A549 (cell line): ENCODE data around the gene EXOC3. TPM values are rescaled to one million over a fixed set of nuclear protein-coding genes. Genes with fewer than 3 reads are reported as not detected.

Source experiments
- ATAC-seq, 2 experiments: fragments of 200-7000 bp in 1 of 2; fragments of >200 bp in 1 of 2; cut with Nextera tagmentation in 1 of 2; cut with Tn5 transposase in 1 of 2; 3 replicates each; pipeline versions ENCODE4 v1.8.0 to v1.9.1; 2018 to 2020; ENCODE audit warnings: mild to moderate bottlenecking in 1 of 2, moderate library complexity in 1 of 2
- CTCF ChIA-PET: fragments of 300-600 bp; sonication (Branson Sonifier 250); formaldehyde crosslinking; extraction: SDS; loops from one replicate; lab custom pipeline; 2021; ENCODE audit warnings: antibody characterized with exemption, inconsistent platforms; lab: Yijun Ruan, JAX
- POLR2A ChIA-PET: fragments of 350-600 bp; formaldehyde crosslinking; extraction: SDS; loops from one replicate; lab custom pipeline; 2021; ENCODE audit warnings: antibody characterized with exemption, inconsistent platforms; lab: Yijun Ruan, JAX
- DNase-seq, 2 experiments: peaks; one replicate each; pipeline versions ENCODE4 v3.0.0 to v3.0.0-alpha.2; 2011 to 2016; ENCODE audit warnings: low read depth in 1 of 2, low spot score in 1 of 2
- FAIRE-seq: peaks from 2 replicates; lab custom pipeline; 2011; peaks lifted over from hg19 to GRCh38; lab: Jason Lieb, UNC
- H3K27ac ChIP-seq, 2 experiments: fragments of >200 bp; sonication (Bioruptor Twin); formaldehyde crosslinking; 3 replicates each; pipeline ENCODE4 v1.5.1; 2016 to 2017
- H3K4me1 ChIP-seq: fragments of >200 bp; sonication (Bioruptor Twin); formaldehyde crosslinking; 3 replicates; pipeline ENCODE4 v1.6.1; 2016
- H3K4me2 ChIP-seq: fragments of >200 bp; sonication (Bioruptor Twin); formaldehyde crosslinking; 3 replicates; pipeline ENCODE4 v1.6.1; 2016
- H3K4me3 ChIP-seq: fragments of >200 bp; sonication (Bioruptor Twin); formaldehyde crosslinking; 3 replicates; pipeline ENCODE4 v1.5.1; 2016
- H3K9me3 ChIP-seq: fragments of >200 bp; sonication (Bioruptor Twin); formaldehyde crosslinking; 3 replicates; pipeline ENCODE4 v1.6.1; 2016
- BHLHE40 ChIP-seq: IDR thresholded peaks from 2 replicates; pipeline ENCODE4 v1.6.1; 2012; ENCODE audit warnings: low read depth, low read length, inconsistent platforms
- CBX2 ChIP-seq: fragments of 200-600 bp; sonication (generic); IDR thresholded peaks from 2 replicates; pipeline ENCODE4 v1.6.1; 2016; ENCODE audit warnings: low read depth, mild to moderate bottlenecking, borderline replicate concordance
- CHD4 ChIP-seq: fragments of 200-600 bp; sonication (generic); IDR thresholded peaks from 2 replicates; pipeline ENCODE4 v1.6.1; 2016; ENCODE audit warnings: antibody characterized with exemption, mild to moderate bottlenecking, borderline replicate concordance
- EHF ChIP-seq: fragments of 250-450 bp; sonication (Bioruptor Pico); IDR thresholded peaks from 2 replicates; pipeline ENCODE4 v1.5.0; 2020; ENCODE audit warnings: mild to moderate bottlenecking
- ESRRA ChIP-seq: fragments of 150-350 bp; IDR thresholded peaks from 2 replicates; pipeline ENCODE4 v1.6.1; 2014; ENCODE audit warnings: mild to moderate bottlenecking, low read length, borderline replicate concordance
- HEYL ChIP-seq: fragments of 250-450 bp; sonication (Bioruptor Pico); IDR thresholded peaks from 2 replicates; pipeline ENCODE4 v1.8.0; 2021; ENCODE audit warnings: mild to moderate bottlenecking, moderate library complexity
- HOXB13 ChIP-seq: fragments of 250-450 bp; sonication (Bioruptor Pico); IDR thresholded peaks from 2 replicates; pipeline ENCODE4 v1.5.0; 2020; ENCODE audit warnings: low read depth, mild to moderate bottlenecking, moderate library complexity
- JUNB ChIP-seq: fragments of >200 bp; sonication (Bioruptor Twin); formaldehyde crosslinking; IDR thresholded peaks from 2 replicates; pipeline ENCODE4 v1.6.1; 2016
- RAD21 ChIP-seq, 2 experiments: fragments of >200 bp in 1 of 2; sonication (Bioruptor Twin) in 1 of 2; formaldehyde crosslinking in 1 of 2; IDR thresholded peaks in 1 of 2; conservative IDR thresholded peaks in 1 of 2; 2 replicates in 1 of 2; 3 replicates in 1 of 2; pipeline ENCODE4 v1.6.1; 2012 to 2018; ENCODE audit warnings: inconsistent platforms in 1 of 2
- RCOR1 ChIP-seq: fragments of 150-350 bp; IDR thresholded peaks from 2 replicates; pipeline ENCODE4 v1.6.1; 2014; ENCODE audit warnings: antibody characterized with exemption, low read length, low read depth
- SMC3 ChIP-seq: fragments of >200 bp; sonication (Bioruptor Twin); formaldehyde crosslinking; IDR thresholded peaks from 3 replicates; pipeline ENCODE4 v1.6.1; 2018; ENCODE audit warnings: inconsistent platforms
- TFCP2L1 ChIP-seq: fragments of 250-450 bp; sonication (Bioruptor Pico); IDR thresholded peaks from 2 replicates; pipeline ENCODE4 v1.5.0; 2021; ENCODE audit warnings: mild to moderate bottlenecking
- ZFP36 ChIP-seq: fragments of 450-650 bp; IDR thresholded peaks from 2 replicates; pipeline ENCODE4 v1.6.1; 2014; ENCODE audit warnings: borderline replicate concordance; ENCODE audit not compliant: partially characterized antibody
- ZSCAN20 ChIP-seq: fragments of 250-450 bp; sonication (Bioruptor Pico); IDR thresholded peaks from 2 replicates; pipeline ENCODE4 v1.8.0; 2022; ENCODE audit warnings: mild to moderate bottlenecking, moderate library complexity
- WGBS: methylation state at CpG from one replicate; pipeline ENCODE4 v1.1.6; 2017; ENCODE audit errors: missing lambda C conversion rate; 5-methylcytosine and 5-hydroxymethylcytosine counted together
- polyA plus RNA-seq, 4 experiments: library from polyadenylated mRNA; depleted of rRNA in 3 of 4; stranded (reverse); fragments of >200 nt; fragmentation: RNase III in 1 of 4; extraction: RNeasy Plus Mini Kit Qiagen cat#74134 plus additional on column Dnase treatment in 1 of 4; gene quantifications; 2 replicates in 3 of 4; 3 replicates in 1 of 4; pipeline ENCODE4 v1.2.3, GENCODE V29; 2011 to 2017
- TF ChIP-seq, protein P1 (sequence below): fragments of >200 bp; sonication (Bioruptor Twin); formaldehyde crosslinking; IDR thresholded peaks from 3 replicates; pipeline ENCODE4 v1.5.1; 2016
- TF ChIP-seq, protein P2 (sequence below): IDR thresholded peaks from 2 replicates; pipeline ENCODE4 v1.6.1; 2012
- TF ChIP-seq, protein P3 (sequence below): fragments of 200-600 bp; sonication (generic); IDR thresholded peaks from 2 replicates; pipeline ENCODE4 v1.6.1; 2016; ENCODE audit warnings: antibody characterized with exemption, mild to moderate bottlenecking, moderate library complexity

Gene EXOC3
- polyA plus RNA-seq, 2 of the 4 experiments (the other 2 are of a cell fraction) = 20.0 to 33.6 TPM

DNA sequence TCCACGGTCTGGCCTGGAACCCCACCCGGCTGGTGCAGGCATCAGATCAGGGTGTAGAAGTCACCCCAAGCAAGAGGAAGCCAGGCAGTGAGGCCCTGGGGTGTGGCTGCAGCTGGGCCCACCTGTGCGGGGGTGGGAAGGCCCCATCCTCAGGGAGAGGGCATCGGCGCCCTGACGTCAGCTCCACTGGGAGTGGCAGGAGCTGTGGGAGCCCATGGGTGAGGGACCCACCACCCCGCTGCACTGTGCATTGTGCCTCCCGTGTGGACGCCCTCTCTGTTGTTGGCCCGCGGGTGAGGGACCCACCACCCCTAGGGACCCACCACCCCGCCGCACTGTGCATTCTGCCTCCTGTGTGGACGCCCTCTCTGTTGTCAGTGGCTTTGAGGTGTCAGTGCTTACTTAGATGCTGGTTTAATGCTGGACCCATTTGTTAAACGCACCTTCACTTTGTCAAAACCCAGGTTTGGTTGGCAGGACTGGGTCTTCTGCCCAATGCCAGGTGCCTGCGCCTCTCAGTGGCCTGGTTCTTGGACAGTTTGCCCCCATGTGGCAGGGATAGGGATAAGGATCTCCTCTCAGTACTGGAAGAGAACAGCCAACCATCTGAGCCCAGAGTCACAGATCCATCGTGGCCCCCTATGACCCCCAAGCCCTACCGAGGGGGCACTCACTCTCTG lies 6.9 kb upstream of the EXOC3 start:
- FAIRE-seq = no peak

DNA sequence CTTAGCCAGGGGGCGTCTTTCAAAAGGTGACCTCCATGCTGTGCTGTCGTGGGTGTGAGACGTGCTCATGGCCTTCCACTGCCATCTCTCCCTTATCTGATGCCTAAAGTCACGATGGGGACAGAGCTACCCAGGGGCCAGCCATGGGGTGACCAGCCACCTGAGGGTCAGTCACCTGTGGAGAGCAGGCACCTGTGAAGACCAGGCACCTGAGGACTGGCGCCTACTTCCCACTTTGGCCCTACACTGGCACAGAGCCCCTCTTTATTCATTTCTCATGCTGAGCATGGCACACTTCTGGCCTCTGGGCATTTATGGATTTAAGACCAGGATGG lies 6.4 kb upstream of the EXOC3 start:
- ChIA-PET CTCF (interaction anchor here (0.7 to 10.7 kb wide), 10 partner anchors 8 to 125 kb away, joined by 3 to 186 read pairs (median 4); partner anchors contain the start of gene AHRR), POLR2A (no interaction called here)
- Histone ChIP-seq H3K4me3 (no peak overlapping the region), H3K4me2 (no peak overlapping the region), H3K27ac (no peak overlapping the region), H3K4me1 (no peaks in the 10 kb centered on the region), H3K9me3 (no peaks in the 10 kb centered on the region)
- TF ChIP-seq, protein P1, sequence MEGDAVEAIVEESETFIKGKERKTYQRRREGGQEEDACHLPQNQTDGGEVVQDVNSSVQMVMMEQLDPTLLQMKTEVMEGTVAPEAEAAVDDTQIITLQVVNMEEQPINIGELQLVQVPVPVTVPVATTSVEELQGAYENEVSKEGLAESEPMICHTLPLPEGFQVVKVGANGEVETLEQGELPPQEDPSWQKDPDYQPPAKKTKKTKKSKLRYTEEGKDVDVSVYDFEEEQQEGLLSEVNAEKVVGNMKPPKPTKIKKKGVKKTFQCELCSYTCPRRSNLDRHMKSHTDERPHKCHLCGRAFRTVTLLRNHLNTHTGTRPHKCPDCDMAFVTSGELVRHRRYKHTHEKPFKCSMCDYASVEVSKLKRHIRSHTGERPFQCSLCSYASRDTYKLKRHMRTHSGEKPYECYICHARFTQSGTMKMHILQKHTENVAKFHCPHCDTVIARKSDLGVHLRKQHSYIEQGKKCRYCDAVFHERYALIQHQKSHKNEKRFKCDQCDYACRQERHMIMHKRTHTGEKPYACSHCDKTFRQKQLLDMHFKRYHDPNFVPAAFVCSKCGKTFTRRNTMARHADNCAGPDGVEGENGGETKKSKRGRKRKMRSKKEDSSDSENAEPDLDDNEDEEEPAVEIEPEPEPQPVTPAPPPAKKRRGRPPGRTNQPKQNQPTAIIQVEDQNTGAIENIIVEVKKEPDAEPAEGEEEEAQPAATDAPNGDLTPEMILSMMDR = peak; percentile 6; the same call in 2 of the 3 replicates
- no peak for TF ChIP-seq ZFP36
- DNase-seq (no peak), ATAC-seq (peak in 1 of 2 experiments; percentile 16; a peak in 2 of 6 replicates), FAIRE-seq (no peak)
- 21% methylated on average over 5 of the region's 5 CpGs for WGBS

More for the DNA sequence above, 6.9 kb upstream of the EXOC3 start:
- ATAC-seq = peak; percentile 79 to 89
- ChIA-PET POLR2A (no interaction called here), CTCF (interaction anchor here (0.7 to 10.7 kb wide), 10 partner anchors 8 to 124 kb away, joined by 3 to 186 read pairs (median 4); partner anchors contain the start of gene AHRR)
- no peak overlapping the region for H3K27ac ChIP-seq
- TF ChIP-seq RAD21 (conservative IDR thresholded peaks at IDR 0.05 in 1 of 2, IDR thresholded peaks at IDR 0.05 in 1 of 2) (peak; percentile 36 to 67; a peak in 4 of 5 replicates), SMC3 (peak; percentile 50)
- TF ChIP-seq, protein P2, sequence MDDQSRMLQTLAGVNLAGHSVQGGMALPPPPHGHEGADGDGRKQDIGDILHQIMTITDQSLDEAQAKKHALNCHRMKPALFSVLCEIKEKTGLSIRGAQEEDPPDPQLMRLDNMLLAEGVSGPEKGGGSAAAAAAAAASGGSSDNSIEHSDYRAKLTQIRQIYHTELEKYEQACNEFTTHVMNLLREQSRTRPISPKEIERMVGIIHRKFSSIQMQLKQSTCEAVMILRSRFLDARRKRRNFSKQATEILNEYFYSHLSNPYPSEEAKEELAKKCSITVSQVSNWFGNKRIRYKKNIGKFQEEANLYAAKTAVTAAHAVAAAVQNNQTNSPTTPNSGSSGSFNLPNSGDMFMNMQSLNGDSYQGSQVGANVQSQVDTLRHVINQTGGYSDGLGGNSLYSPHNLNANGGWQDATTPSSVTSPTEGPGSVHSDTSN = no peak
- TF ChIP-seq, protein P1 = peak; percentile 41
- no peaks in the 10 kb centered on the region for H3K4me1 ChIP-seq
- no peak overlapping the region for H3K4me2 ChIP-seq
- 61% methylated on average over 15 of the region's 18 CpGs for WGBS
- peak; percentile 43 to 66 for DNase-seq
- no peak overlapping the region for H3K4me3 ChIP-seq
- no peaks in the 10 kb centered on the region for H3K9me3 ChIP-seq

DNA sequence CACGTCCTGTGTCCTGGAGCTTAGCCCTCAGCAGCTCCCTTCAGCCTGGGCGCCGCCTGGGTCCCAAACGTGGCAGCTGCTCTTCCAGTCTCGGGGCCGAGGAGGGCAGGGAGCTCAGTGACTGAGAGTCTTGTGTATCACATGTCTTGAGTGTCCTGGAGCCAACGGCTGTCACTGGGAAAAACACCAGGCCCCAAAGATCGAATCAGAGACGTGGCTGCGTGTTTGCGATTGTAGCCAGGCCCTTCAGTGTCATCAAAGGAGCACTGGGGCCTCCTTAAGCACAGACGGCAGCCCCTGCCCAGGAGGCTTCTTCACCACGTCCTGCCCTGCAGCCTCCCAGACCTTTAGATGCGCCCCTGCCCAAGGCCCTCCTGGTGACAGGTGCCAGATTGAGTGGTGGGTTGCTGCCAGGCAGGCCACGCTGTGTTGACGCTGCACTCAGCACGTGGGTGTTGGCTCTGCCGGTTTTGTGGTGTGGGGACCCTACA lies 5.7 kb upstream of the EXOC3 start:
- ChIA-PET POLR2A (no interaction called here), CTCF (interaction anchor here (0.9 to 10.7 kb wide), 8 partner anchors 9 to 125 kb away, joined by 3 to 186 read pairs (median 5); partner anchors contain the start of gene AHRR)
- TF ChIP-seq RCOR1 = no peak
- no peak for TF ChIP-seq TFCP2L1 (CRISPR knock-in tag)
- no peak for TF ChIP-seq ESRRA
- no peak for TF ChIP-seq HEYL (CRISPR knock-in tag)
- Histone ChIP-seq H3K4me3 (no peak overlapping the region), H3K9me3 (no peaks in the 10 kb centered on the region), H3K27ac (no peak overlapping the region), H3K4me1 (peaks cover 6% of the 10 kb centered on the region; the same call in 1 of the 3 replicates), H3K4me2 (no peak overlapping the region)
- 83% methylated on average over 17 of the region's 18 CpGs for WGBS
- no peak for ATAC-seq
- FAIRE-seq = no peak
- DNase-seq = no peak

DNA sequence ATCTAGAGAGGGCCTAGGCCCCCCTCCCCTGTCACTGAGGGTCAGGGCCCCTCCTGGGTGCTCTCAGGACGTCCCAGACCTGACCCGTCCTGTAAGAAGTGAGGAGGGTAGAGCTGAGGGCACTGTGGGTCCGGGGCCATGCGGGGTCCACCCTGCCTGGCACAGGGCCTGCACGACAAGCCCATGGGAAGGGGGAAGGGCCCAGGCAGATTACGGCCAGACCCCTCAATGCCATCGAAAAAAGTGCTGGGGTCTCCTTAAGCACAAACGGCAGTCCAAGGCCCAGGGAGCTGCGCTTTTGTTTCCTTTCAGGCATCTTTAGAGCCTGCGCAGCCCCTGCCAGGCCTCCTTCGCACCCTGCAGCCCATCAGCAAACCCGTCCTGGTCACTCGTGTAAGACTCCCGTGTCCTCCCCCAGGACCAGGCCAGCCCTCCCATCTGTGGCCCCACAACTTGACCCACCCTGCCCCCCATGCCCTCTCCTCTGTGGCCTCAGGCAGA lies 4.4 kb upstream of the EXOC3 start:
- ChIA-PET POLR2A (no interaction called here), CTCF (interaction anchor here (0.6 to 5.6 kb wide), 4 partner anchors 8 to 363 kb away, joined by 3 to 43 read pairs (median 8); partner anchors contain the start of gene AHRR)
- H3K9me3 ChIP-seq = no peaks in the 10 kb centered on the region
- peaks cover 6% of the 10 kb centered on the region; the same call in 1 of the 3 replicates for H3K4me1 ChIP-seq
- WGBS = 79% methylated on average over 12 of the region's 14 CpGs
- DNase-seq (no peak), FAIRE-seq (no peak), ATAC-seq (no peak)
- no peak for TF ChIP-seq JUNB
- TF ChIP-seq BHLHE40 = no peak
- TF ChIP-seq EHF (CRISPR knock-in tag) = no peak
- no peak for TF ChIP-seq TFCP2L1 (CRISPR knock-in tag)
- TF ChIP-seq ESRRA = no peak
- TF ChIP-seq, protein P3, sequence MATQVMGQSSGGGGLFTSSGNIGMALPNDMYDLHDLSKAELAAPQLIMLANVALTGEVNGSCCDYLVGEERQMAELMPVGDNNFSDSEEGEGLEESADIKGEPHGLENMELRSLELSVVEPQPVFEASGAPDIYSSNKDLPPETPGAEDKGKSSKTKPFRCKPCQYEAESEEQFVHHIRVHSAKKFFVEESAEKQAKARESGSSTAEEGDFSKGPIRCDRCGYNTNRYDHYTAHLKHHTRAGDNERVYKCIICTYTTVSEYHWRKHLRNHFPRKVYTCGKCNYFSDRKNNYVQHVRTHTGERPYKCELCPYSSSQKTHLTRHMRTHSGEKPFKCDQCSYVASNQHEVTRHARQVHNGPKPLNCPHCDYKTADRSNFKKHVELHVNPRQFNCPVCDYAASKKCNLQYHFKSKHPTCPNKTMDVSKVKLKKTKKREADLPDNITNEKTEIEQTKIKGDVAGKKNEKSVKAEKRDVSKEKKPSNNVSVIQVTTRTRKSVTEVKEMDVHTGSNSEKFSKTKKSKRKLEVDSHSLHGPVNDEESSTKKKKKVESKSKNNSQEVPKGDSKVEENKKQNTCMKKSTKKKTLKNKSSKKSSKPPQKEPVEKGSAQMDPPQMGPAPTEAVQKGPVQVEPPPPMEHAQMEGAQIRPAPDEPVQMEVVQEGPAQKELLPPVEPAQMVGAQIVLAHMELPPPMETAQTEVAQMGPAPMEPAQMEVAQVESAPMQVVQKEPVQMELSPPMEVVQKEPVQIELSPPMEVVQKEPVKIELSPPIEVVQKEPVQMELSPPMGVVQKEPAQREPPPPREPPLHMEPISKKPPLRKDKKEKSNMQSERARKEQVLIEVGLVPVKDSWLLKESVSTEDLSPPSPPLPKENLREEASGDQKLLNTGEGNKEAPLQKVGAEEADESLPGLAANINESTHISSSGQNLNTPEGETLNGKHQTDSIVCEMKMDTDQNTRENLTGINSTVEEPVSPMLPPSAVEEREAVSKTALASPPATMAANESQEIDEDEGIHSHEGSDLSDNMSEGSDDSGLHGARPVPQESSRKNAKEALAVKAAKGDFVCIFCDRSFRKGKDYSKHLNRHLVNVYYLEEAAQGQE = no peak
- no peak for TF ChIP-seq HEYL (CRISPR knock-in tag)
- no peak for TF ChIP-seq CHD4
- no peak for TF ChIP-seq SMC3
- no peak for TF ChIP-seq ZSCAN20 (CRISPR knock-in tag)
- TF ChIP-seq HOXB13 (CRISPR knock-in tag) = no peak
- TF ChIP-seq CBX2 = no peak
- H3K27ac ChIP-seq = no peak overlapping the region
- no peak overlapping the region for H3K4me2 ChIP-seq
- no peak overlapping the region for H3K4me3 ChIP-seq
